ENCODE results near the gene STX8. TPM values are rescaled to one million over a fixed set of nuclear protein-coding genes. Genes with fewer than 3 reads are reported as not detected.
"Not testable (repeated sequence)": the region's sequence is repeated elsewhere in the genome, so short reads cannot be mapped to it uniquely, and the experiment has no call there.

STX8 gene
- total RNA-seq, 1 donor from 2014 or later: 62.8 TPM

GRCh38 chr17:9421525-9421924 lies 154.1 kb downstream of the STX8 start:
- no peak for ATAC-seq (ENCODE audit: poor library complexity)
- DNase-seq: no peak
- intact Hi-C loops (cut with DNase I): no loop called here

- no peak for ATAC-seq (ENCODE audit: poor library complexity)
These were observed 155.6 kb downstream of the STX8 start for GRCh38 chr17:9419932-9420453.

GRCh38 chr17:9414471-9414870 lies 161.1 kb downstream of the STX8 start:
- ATAC-seq (ENCODE audit: poor library complexity): no peak
- no peak for DNase-seq
- intact Hi-C loops (cut with DNase I): no loop called here

More at GRCh38 chr17:9419932-9420453, 155.6 kb downstream of the STX8 start:
- no peak for DNase-seq
- intact Hi-C loops (cut with DNase I): no loop called here

- ATAC-seq (ENCODE audit: poor library complexity): no peak
These were observed 164.9 kb downstream of the STX8 start for GRCh38 chr17:9410737-9411136.

GRCh38 chr17:9410301-9410700 lies 165.3 kb downstream of the STX8 start:
- ATAC-seq (ENCODE audit: poor library complexity): no peak
- intact Hi-C loops (cut with DNase I): no loop called here
- DNase-seq: no peak

More at GRCh38 chr17:9410737-9411136, 164.9 kb downstream of the STX8 start:
- intact Hi-C loops (cut with DNase I): no loop called here
- DNase-seq: no peak

GRCh38 chr17:9409878-9410277 lies 165.7 kb downstream of the STX8 start:
- intact Hi-C loops (cut with DNase I): no loop called here
- DNase-seq: no peak
- ATAC-seq (ENCODE audit: poor library complexity): no peak

GRCh38 chr17:9408868-9409829 lies 166.5 kb downstream of the STX8 start:
- intact Hi-C loops (cut with DNase I): no loop called here
- ATAC-seq (ENCODE audit: poor library complexity): peak; percentile 61

GRCh38 chr17:9408381-9408780 lies 167.2 kb downstream of the STX8 start:
- no peak for DNase-seq
- no peak for ATAC-seq (ENCODE audit: poor library complexity)

More at GRCh38 chr17:9408868-9409829, 166.5 kb downstream of the STX8 start:
- no peak for DNase-seq

GRCh38 chr17:9406046-9406606 lies 169.5 kb downstream of the STX8 start:
- intact Hi-C loops (cut with DNase I): no loop called here
- DNase-seq: no peak
- no peak for ATAC-seq (ENCODE audit: poor library complexity)

More at GRCh38 chr17:9408381-9408780, 167.2 kb downstream of the STX8 start:
- intact Hi-C loops (cut with DNase I): no loop called here

- DNase-seq (no peak), ATAC-seq (ENCODE audit: poor library complexity) (no peak)
- intact Hi-C loops (cut with DNase I): no loop called here
These were observed 172.4 kb downstream of the STX8 start for GRCh38 chr17:9403257-9403656.

- ATAC-seq (ENCODE audit: poor library complexity): no peak
- intact Hi-C loops (cut with DNase I): no loop called here
- no peak for DNase-seq
These were observed 172.9 kb downstream of the STX8 start for GRCh38 chr17:9402590-9403199.

GRCh38 chr17:9401434-9401833 lies 174.2 kb downstream of the STX8 start:
- ATAC-seq (ENCODE audit: poor library complexity) (no peak), DNase-seq (no peak)
- intact Hi-C loops (cut with DNase I): no loop called here

- intact Hi-C loops (cut with DNase I): no loop called here
- ATAC-seq (ENCODE audit: poor library complexity): no peak
- DNase-seq: no peak
These were observed 186.5 kb downstream of the STX8 start for GRCh38 chr17:9389111-9389527.

GRCh38 chr17:9386401-9386800 lies 189.2 kb downstream of the STX8 start:
- intact Hi-C loops (cut with DNase I): no loop called here
- ATAC-seq (ENCODE audit: poor library complexity) (no peak), DNase-seq (no peak)

- ATAC-seq (ENCODE audit: poor library complexity) (no peak), DNase-seq (no peak)
- intact Hi-C loops (cut with DNase I): no loop called here
These were observed 191.8 kb downstream of the STX8 start for GRCh38 chr17:9383826-9384225.

- intact Hi-C loops (cut with DNase I): no loop called here
- DNase-seq (no peak), ATAC-seq (ENCODE audit: poor library complexity) (no peak)
These were observed 193.0 kb downstream of the STX8 start for GRCh38 chr17:9382626-9383025.

GRCh38 chr17:9381068-9381467 lies 194.6 kb downstream of the STX8 start:
- intact Hi-C loops (cut with DNase I): no loop called here
- ATAC-seq (ENCODE audit: poor library complexity) (no peak), DNase-seq (no peak)

- ATAC-seq (ENCODE audit: poor library complexity): no peak
- intact Hi-C loops (cut with DNase I): no loop called here
- DNase-seq: no peak
These were observed 195.3 kb downstream of the STX8 start for GRCh38 chr17:9380361-9380760.

- DNase-seq; intact Hi-C loops (cut with DNase I); ATAC-seq (ENCODE audit: poor library complexity): not testable (repeated sequence)
These were observed 199.4 kb downstream of the STX8 start for GRCh38 chr17:9376177-9376576.
